Thoracic aorta (tissue), 2 donors: ENCODE data around the gene ZBED5. TPM values are rescaled to one million over a fixed set of nuclear protein-coding genes. Genes with fewer than 3 reads are reported as not detected.

ENCODE experiments used
- ATAC-seq: fragments of 150-250 bp; one replicate; pipeline ENCODE4 v1.8.0; 2017; ENCODE audit warnings: low read depth; ENCODE audit not compliant: insufficient number of reproducible peaks, low FRiP score
- DNase-seq: peaks from one replicate; pipeline ENCODE4 v3.0.0-alpha.2; 2020; ENCODE audit warnings: low spot score
- H3K27ac ChIP-seq, 2 donors: fragments of 200-600 bp; sonication (generic); 1 replicate in 1 of 2; 2 replicates in 1 of 2; pipeline ENCODE4 v1.5.1; 2016; ENCODE audit warnings: mild to moderate bottlenecking in 2 of 2, moderate library complexity in 2 of 2
- H3K27me3 ChIP-seq: fragments of 200-600 bp; sonication (generic); replicated peaks from 2 replicates; pipeline ENCODE4 v1.6.0; 2016; ENCODE audit warnings: mild to moderate bottlenecking; ENCODE audit not compliant: insufficient read depth
- H3K36me3 ChIP-seq: fragments of 200-600 bp; sonication (generic); one replicate; pipeline ENCODE4 v1.5.1; 2016
- H3K4me1 ChIP-seq, 2 donors: fragments of 200-600 bp; sonication (generic); 1 replicate in 1 of 2; 2 replicates in 1 of 2; pipeline versions ENCODE4 v1.5.1 to v1.6.0; 2016; ENCODE audit warnings: low read depth in 2 of 2, mild to moderate bottlenecking in 1 of 2; ENCODE audit not compliant: control insufficient read depth in 1 of 2
- H3K4me3 ChIP-seq: fragments of 200-600 bp; sonication (generic); 2 replicates; pipeline ENCODE4 v1.5.1; 2016; ENCODE audit warnings: mild to moderate bottlenecking
- H3K9me3 ChIP-seq: fragments of 200-600 bp; sonication (generic); 2 replicates; pipeline ENCODE4 v1.5.1; 2016
- CTCF ChIP-seq: fragments of 200-600 bp; sonication (generic); IDR thresholded peaks from one replicate; pipeline ENCODE4 v1.5.1; 2019; ENCODE audit warnings: antibody characterized with exemption
- total RNA-seq, 2 donors: library from RNA; depleted of rRNA; stranded (reverse); fragments of >200 nt; gene quantifications; one replicate each; pipeline versions ENCODE4 v1.1.0 to v1.2.3, GENCODE V29; 2016

ZBED5 gene
- total RNA-seq, 2 donors from 2014 or later, result 37.4 to 39.7 TPM

GRCh38 chr11:10847960-10848860 is 9.6 kb downstream of the ZBED5 start:
- no peaks in the 10 kb centered on the region for H3K27me3 ChIP-seq
- no peak overlapping the region for H3K27ac ChIP-seq
- H3K4me1 ChIP-seq, result peaks cover 11 to 18% of the 10 kb centered on the region in 2 donors
- H3K4me3 ChIP-seq, result no peak overlapping the region
- no peak for TF ChIP-seq CTCF
- peaks cover 5% of the 10 kb centered on the region for H3K36me3 ChIP-seq
- DNase-seq, result no peak
- ATAC-seq, result no peak
- no peaks in the 10 kb centered on the region for H3K9me3 ChIP-seq

GRCh38 chr11:10846660-10847059 is 11.2 kb downstream of the ZBED5 start:
- Histone ChIP-seq H3K27me3 (no peaks in the 10 kb centered on the region), H3K36me3 (no peaks in the 10 kb centered on the region), H3K27ac (no peak overlapping the region), H3K9me3 (no peaks in the 10 kb centered on the region), H3K4me3 (no peak overlapping the region), H3K4me1 (peaks cover 11 to 18% of the 10 kb centered on the region in 2 donors)
- DNase-seq, result no peak
- no peak for TF ChIP-seq CTCF
- no peak for ATAC-seq

- H3K9me3 ChIP-seq, result no peaks in the 10 kb centered on the region
- H3K4me1 ChIP-seq, result peaks cover 11 to 18% of the 10 kb centered on the region in 2 donors
- no peaks in the 10 kb centered on the region for H3K27me3 ChIP-seq
- no peak overlapping the region for H3K4me3 ChIP-seq
- H3K36me3 ChIP-seq, result no peaks in the 10 kb centered on the region
- TF ChIP-seq CTCF, result no peak
- ATAC-seq (no peak), DNase-seq (no peak)
- no peak overlapping the region for H3K27ac ChIP-seq
Observed at GRCh38 chr11:10845589-10845988, 12.3 kb downstream of the ZBED5 start.

GRCh38 chr11:10844796-10845195 is 13.1 kb downstream of the ZBED5 start:
- no peak for ATAC-seq
- no peak overlapping the region for H3K4me3 ChIP-seq
- H3K36me3 ChIP-seq, result no peaks in the 10 kb centered on the region
- no peak for DNase-seq
- H3K27ac ChIP-seq, result no peak overlapping the region
- H3K4me1 ChIP-seq, result peaks cover 11 to 18% of the 10 kb centered on the region in 2 donors
- no peaks in the 10 kb centered on the region for H3K9me3 ChIP-seq
- TF ChIP-seq CTCF, result no peak
- no peaks in the 10 kb centered on the region for H3K27me3 ChIP-seq

GRCh38 chr11:10844356-10844755 is 13.5 kb downstream of the ZBED5 start:
- Histone ChIP-seq H3K4me3 (no peak overlapping the region), H3K36me3 (no peaks in the 10 kb centered on the region), H3K9me3 (no peaks in the 10 kb centered on the region), H3K4me1 (peaks cover 11 to 18% of the 10 kb centered on the region in 2 donors), H3K27me3 (no peaks in the 10 kb centered on the region), H3K27ac (no peak overlapping the region)
- DNase-seq, result no peak
- ATAC-seq, result no peak
- TF ChIP-seq CTCF, result no peak
